ENCODE data around the gene VEGFB.

The VEGFB gene

GRCh38 chr11:64263021-64263946, 28.9 kb downstream of the VEGFB start:
- DNase-seq = peak; percentile 61

- DNase-seq = no peak
These were observed 29.5 kb downstream of the VEGFB start for GRCh38 chr11:64263947-64264317.

- DNase-seq = no peak
These were observed 30.0 kb downstream of the VEGFB start for GRCh38 chr11:64264371-64264852.

- no peak for DNase-seq
These were observed 31.1 kb downstream of the VEGFB start for GRCh38 chr11:64265176-64266160.

GRCh38 chr11:64266339-64266738, 32.0 kb downstream of the VEGFB start:
- DNase-seq = no peak

- no peak for DNase-seq
These were observed 33.0 kb downstream of the VEGFB start for GRCh38 chr11:64267207-64267945.

- DNase-seq = peak; percentile 68
These were observed 33.9 kb downstream of the VEGFB start for GRCh38 chr11:64268025-64268892.

GRCh38 chr11:64268893-64269539, 34.6 kb downstream of the VEGFB start:
- DNase-seq = peak; percentile 69

- peak; percentile 100 for DNase-seq
These were observed 35.3 kb downstream of the VEGFB start for GRCh38 chr11:64269540-64270220.

- DNase-seq = no peak
These were observed 40.8 kb downstream of the VEGFB start for GRCh38 chr11:64275031-64275800.

GRCh38 chr11:64275841-64276240, 41.5 kb downstream of the VEGFB start:
- DNase-seq = no peak

- no peak for DNase-seq
These were observed 42.5 kb downstream of the VEGFB start for GRCh38 chr11:64276653-64277431.

- DNase-seq = no peak
These were observed 44.3 kb downstream of the VEGFB start for GRCh38 chr11:64278576-64279190.

GRCh38 chr11:64281957-64282770, 47.8 kb downstream of the VEGFB start:
- no peak for DNase-seq

GRCh38 chr11:64283092-64283491, 48.7 kb downstream of the VEGFB start:
- no peak for DNase-seq

- DNase-seq = peak; percentile 88
These were observed 49.9 kb downstream of the VEGFB start, which contains the start of gene BAD for GRCh38 chr11:64284048-64284961. Gene BAD (minus strand): TSS chr11:64284665. CDS start chr11:64284368, 297 bp downstream.
